ENCODE measurements around the gene YWHAE. TPM values are rescaled to one million over a fixed set of nuclear protein-coding genes. Genes with fewer than 3 reads are reported as not detected.
A peak's percentile ranks its signal among the peaks of the same experiment; 100 is the strongest.
"Not testable (repeated sequence)": the region's sequence is repeated elsewhere in the genome, so short reads cannot be mapped to it uniquely, and the experiment has no call there.

YWHAE gene
- total RNA-seq, 1 donor from 2014 or later = 487 TPM

DNA sequence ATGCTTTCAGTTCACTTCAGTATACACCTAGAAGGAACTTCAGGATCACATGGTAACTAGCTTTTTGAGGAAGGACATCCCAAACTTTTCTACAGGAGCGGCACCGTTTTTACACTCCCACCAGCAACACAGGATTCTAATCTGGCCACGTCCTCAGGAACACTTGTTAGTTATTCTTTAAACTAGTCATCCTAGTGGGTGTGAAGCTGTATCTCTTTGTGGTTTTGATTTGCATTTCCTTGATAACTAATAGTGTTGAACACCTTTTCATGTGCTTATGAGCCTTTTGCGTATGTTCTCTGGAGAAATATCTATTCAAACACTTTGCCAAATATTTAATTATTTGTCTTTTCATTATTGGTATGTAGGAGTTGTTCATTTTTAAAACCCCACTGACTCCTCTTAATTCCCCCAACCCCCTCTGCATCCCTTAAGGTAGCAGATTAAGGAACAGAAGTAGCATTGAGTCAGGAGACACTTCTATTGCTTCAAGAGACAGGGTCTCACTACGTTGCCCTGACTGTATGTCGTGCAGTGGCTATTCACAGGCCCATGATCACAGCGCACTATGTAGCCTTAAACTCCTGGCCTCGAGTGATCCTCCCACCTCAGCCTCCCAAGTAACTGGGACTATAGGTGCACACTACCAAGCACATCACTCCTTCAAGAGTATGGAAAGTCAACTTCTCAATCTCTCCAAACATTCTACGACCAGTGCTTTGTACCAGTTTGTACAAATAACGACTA is 25.4 kb downstream of the YWHAE start:
- no peak for DNase-seq (ENCODE audit: low read depth, low spot score)

DNA sequence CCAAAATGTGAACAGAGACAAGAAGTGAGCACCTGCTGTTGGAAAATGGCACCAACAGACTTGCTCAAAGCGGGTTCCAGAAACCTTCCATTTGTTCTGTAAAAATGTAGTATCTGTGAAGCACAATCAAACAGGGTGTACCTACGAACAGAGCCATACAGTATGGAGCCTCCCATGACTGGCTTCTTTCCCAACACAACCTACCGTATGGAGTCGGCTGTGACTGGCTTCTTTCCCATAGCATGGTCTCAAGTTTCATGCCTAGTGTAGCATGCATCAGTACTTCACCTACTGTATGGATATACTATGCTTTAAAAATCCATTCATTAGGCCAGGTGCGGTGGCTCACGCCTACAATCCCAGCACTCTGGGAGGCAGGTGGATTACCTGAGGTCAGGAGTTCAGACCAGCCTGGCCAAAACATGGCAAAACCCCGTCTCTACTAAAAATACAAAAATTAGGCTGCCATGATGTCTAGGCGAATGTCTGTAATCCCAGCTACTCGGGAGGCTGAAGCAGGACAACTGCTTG is 26.2 kb downstream of the YWHAE start:
- DNase-seq (ENCODE audit: low read depth, low spot score) = no peak

DNA sequence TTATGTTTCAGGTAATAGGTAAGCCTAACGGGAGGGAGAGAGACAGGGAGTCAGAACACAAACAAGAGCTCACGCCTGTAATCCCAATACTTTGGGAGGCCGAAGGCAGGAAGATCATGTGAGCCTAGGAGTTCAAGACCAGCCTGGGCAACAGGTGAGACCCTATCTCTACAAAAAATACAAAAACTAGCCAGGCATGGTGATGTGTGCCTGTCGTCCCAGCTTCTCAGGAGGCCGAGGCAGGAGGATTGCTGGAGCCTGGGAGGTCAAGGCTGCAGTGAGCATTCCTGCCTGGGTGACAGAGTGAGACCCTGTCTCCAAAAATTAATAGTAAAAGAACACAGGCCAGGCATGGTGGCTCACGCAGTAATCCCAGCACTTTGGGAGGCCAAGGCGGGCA is 27.4 kb downstream of the YWHAE start:
- DNase-seq (ENCODE audit: low read depth, low spot score) = no peak

DNA sequence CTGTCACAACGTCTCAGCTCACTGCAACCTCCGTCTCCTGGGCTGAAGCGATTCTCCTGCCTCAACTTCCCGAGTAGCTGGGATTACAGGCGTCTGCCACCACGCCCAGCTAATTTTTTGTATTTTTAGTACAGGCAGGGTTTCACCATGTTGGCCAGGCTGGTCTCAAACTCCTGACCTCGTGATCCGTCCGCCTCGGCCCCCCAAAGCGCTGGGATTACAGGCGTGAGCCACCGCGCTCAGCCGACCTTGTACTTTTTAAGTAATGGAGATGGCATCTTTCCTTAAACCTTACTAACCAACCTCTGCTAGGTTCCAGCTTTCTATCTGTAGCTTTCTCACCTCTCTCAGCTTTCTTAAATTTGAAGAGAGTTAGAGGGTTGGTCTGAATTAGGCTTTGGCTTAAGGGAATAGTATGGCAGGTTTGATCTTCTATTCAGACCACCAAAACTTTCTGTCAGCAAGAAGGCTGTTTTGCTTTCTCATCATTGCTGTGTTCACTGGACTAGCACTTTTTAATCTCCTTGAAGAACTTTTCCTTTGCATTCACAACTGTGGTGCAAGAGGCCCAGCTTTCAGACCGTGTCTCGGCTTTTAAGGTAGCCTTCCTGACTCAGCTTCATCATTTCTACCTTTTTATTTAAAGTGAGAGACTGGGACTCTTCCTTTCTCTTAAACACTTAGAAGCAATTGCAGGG is 28.0 kb downstream of the YWHAE start:
- DNase-seq (ENCODE audit: low read depth, low spot score) = no peak

DNA sequence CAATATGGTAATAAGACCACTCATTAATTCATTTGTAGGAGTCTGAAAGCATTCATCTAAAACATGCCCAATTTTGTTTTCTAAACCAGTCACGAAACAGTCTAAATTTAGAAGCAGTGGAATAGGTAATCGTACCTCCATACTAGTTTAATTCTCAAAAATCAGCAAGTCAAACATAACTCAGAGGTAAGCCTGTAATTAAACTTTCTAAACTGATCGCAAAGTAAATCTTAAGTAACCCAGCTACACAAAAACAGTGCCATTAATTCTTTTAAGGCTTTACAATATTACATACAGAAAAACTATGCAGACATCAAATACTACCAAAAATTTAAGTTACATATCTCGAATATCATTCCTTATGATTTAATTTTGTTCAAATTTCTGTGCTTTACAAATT is 31.4 kb downstream of the YWHAE start:
- no peak for DNase-seq (ENCODE audit: low read depth, low spot score)

DNA sequence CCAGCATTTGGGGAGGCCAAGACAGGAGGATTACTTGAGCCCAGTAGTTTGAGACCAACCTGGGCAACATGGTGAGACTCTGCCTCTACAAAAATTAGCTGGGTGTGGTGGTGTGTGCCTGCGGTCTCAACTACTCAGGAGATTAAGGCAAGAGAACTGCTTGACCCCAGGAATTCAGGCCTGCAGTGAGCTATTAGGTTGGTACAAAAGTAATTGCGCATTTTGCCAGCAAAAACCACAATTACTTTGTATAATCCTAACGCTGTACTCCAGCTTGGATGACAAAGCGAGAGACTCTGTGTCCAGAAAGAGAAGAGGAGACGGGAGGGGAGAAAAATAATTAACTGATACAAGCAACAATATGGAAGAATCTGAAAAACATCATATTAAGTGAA is 32.7 kb downstream of the YWHAE start:
- DNase-seq (ENCODE audit: low read depth, low spot score) = no peak

DNA sequence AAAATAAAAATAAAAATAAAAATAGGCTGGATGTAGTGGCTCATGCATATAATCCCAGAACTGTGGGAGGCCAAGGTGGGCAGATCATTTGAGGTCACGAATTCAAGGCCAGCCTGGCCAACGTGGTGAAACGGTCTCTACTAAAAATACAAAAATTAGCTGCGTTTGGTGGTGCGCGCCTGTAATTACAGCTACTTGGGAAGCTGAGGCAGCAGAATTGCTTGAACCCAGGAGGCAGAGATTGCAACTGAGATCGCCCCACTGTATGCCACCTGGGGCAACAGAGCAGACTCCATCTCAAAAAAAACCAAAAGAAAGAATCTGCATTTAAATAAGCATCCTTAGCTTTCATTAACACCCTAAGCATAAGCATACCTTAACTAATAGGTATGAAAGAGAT is 33.8 kb downstream of the YWHAE start:
- DNase-seq (ENCODE audit: low read depth, low spot score) = no peak

DNA sequence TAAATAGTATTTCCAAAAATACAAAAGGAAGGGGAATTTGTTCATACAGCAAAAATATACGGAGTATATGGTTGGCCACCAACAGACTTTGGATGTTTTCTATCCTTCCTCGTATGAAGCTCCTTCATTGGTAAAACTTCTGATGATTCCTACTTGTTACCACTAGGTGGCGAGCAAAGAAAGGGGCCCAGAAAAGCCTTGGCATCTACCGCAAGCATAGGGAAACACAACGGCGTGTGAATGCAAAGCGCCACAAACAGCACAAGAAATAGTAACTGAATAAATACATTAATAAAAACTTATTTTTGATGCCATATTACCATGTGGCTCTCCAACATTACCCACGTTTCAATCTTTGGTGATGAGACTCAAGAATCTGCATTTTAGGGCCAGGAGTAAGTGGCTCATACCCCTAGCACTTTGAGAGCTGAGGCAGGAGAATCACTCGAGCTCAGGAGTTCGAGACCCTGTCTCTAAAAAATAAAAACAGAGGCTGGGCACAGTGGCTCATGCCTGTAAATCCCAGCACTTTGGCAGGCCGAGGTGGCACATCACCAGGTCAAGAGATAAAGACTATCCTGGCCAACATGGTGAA is 34.5 kb downstream of the YWHAE start:
- peak; percentile 44 for DNase-seq (ENCODE audit: low read depth, low spot score)

DNA sequence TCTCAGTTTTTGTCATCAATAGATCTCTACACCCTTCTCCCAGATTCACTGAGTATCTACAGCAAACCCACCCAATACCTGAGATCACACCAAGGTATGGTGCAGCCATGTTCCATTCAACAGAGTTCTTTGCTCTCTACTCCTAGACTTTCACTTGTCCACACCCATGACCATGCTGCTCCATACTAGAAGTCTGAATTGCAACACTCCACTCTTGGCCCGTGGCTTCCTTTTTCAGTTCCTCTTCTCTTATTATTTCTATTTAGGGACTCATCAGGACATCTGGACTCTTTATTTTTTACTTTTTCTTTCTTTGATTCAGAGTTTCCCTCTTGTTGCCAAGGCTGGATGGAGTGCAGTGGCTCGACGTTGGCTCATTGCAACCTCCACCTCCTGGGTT is 37.1 kb downstream of the YWHAE start:
- no peak for DNase-seq (ENCODE audit: low read depth, low spot score)

DNA sequence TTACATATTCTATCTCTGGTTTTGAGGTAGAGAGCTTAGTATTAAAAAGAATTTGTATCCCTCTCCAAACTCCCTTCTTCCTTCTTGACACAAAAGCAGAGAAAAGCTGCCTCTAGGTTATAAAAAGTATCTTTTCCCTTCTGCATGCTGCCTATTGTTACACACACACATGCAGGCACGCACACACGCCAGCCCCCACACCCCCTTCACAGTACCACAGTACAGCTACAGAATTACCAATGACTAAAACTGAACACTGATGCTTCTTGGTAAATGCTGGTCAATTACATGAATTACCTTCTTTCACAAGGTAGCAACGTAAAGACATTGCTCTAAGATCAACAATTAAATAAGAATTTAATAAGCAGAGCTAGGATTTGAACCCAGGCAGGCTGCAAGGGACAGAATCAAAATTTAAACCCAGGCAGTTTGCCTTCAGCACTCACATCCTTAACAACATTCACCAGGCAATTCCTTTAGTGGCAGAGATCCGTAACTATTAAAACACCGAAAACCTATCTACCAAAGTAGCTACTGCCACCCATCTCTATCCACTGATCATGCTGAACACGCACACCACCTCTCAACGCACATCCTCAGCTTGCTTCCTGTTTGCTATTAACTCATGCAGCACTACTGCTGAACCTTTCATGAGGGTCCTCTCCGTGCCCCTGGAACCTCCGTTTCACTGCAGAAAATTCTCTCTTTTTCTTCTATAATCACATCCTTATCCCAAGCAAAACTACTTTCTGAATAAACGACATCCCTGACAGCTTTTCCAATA is 37.8 kb downstream of the YWHAE start:
- no peak for DNase-seq (ENCODE audit: low read depth, low spot score)

DNA sequence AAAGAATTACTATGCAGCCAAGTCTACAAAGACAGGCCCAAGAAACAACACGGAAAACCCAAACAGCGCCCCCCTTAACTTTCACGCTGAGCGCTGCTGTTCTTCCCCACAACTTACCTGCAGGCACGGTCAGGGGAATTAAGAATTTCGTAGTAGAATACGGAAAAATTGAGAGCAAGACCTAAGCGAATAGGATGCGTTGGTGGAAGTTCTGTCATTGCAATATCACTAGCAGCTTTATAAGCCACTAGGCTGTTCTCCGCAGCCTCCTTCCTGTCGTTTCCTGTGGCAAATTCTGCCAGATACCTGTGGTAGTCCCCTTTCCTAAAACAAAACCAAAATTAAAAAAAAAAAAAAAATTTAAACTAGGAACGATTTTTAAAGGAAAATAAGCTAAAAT is 39.0 kb downstream of the YWHAE start:
- no peak for DNase-seq (ENCODE audit: low read depth, low spot score)

DNA sequence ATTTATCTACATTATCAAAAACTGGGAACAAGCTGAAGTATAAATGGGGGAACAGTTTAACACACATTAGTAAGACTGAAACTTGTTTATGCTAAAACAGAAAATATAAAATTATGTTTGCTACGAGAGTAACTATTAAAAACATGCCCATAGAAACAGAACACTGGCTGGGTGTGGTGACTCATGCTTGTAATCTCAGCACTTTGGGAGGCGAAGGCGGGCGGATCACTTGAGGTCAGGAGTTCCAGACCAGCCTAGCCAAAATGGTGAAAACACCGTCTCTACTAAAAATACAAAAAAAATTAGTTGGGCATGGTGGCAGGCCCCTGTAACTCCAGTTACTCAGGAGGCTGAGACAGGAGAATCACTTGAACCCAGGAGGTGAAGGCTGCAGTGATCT is 39.7 kb downstream of the YWHAE start:
- DNase-seq (ENCODE audit: low read depth, low spot score) = not testable (repeated sequence)

DNA sequence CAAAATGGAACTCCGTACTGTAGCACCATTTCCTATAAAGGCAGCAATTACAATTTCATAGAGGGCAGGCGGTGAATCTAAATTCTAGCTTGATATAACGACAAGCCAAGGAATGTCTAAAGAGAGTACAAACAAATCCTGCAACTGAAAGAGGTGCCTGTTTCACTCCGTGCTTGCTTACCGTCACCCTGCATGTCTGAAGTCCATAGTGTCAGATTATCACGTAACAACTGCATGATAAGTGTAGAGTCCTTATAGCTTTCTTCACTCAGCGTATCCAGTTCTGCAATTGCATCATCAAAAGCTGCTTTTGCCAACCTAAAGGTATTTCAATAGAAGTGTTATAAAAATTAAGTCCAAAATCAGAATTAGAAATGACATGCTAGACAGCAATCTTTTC is 46.0 kb downstream of the YWHAE start:
- DNase-seq (ENCODE audit: low read depth, low spot score) = no peak

DNA sequence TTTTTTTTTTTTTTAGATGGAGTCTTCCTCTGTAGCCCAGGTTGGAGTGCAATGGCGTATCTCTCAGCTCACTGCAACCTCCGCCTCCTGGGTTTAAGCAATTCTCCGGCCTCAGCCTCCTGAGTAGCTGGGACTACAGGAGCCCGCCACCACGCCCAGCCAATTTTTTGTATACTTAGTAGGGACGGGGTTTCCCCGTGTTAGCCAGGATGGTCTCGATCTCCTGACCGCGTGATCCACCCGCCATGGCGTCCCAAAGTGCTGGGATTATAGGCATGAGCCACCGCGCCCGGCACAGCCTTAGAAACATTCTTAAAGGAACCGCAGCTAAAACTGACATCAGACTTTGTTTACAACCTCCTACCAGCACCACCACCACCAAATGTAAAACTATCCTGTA is 47.5 kb downstream of the YWHAE start:
- not testable (repeated sequence) for DNase-seq (ENCODE audit: low read depth, low spot score)

DNA sequence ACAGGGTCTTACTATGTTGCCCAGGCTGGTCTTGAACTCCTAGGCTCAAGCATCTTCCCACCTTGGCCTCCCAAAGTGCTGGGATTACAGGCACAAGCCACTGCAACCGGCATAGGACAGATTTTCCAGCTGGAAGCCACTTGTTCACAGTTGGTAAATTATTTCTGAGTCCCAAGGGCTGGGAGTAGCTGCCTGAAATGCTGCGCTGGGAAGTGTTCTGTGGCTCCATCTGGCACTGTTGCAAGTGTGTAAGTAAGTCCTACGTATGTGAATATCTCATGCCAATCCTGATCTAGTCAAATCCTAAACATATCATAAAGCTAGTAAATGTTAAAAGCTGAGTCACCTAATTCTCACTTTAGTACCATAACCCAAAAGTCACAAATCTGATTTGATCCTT is 48.1 kb downstream of the YWHAE start:
- no peak for DNase-seq (ENCODE audit: low read depth, low spot score)

DNA sequence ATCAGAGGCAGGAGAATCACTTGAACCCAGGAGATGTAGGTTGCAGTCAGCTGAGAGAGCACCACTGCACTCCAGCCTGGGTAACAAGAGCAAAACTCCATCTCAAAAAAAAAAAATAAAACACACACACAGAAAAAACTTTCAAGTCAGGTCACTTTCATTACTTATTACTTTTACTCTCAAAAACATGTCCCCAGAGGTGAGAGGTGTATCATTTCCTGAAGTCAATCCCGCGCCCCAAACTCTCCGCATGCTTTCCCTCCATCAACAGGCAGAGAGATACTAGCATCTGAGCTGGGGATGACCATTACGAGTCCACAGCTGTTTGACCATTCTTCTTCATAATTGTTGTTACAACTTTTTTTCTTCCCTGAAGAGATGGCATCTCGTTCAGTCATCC is 48.7 kb downstream of the YWHAE start:
- DNase-seq (ENCODE audit: low read depth, low spot score) = no peak

DNA sequence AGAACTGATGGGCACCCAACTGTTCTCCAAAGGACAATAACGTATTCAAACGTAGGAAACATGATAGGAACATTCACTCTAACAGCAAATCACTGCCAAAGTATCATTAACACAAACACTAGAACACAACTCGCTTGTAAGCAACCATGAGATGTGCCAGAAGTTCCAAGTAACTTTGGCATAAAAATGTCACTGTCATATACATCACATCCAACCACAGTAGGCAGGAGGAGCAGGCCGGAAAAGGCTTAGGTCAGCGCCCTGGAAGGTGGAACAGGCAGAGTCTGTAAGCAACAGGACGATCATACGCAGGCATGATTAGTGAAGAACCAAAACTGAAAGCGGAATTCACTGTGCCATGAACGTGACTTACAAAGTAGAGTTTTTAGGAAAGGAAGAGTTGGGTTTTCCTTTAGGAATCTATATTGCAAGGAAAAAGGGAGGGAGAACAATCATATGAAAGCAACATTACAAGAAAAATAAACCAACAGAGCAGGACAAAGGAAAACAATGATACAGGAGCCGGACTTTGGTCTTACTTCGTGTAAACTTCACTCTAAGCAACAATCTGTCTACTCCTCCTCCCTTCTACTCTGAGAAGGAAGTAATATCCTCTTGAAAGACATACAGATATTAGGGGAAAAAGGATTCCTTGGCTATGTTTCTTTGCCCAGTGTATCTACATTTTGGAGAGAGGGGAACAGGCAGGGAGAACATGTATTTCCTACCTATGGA is 52.3 kb downstream of the YWHAE start:
- DNase-seq (ENCODE audit: low read depth, low spot score) = peak; percentile 33

DNA sequence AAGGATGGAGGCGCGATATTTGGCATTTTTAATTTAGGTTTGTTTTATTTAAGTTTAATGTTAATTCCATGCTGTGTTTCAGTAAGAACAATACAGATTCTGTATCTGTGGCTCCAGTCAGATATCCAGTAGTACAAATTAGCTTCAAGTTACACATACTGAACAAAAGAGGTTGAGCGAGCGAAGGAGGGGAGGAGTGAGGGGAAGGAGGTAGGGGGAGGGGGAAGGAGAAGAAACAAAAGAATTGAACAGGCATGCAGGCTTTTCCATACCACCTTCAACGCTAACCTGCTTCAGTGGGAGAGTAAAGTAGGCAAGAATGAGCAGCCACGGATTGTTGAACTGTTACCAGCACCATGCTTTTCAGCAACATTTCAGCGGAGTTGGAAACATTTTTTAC is 55.5 kb downstream of the YWHAE start:
- no peak for DNase-seq (ENCODE audit: low read depth, low spot score)

DNA sequence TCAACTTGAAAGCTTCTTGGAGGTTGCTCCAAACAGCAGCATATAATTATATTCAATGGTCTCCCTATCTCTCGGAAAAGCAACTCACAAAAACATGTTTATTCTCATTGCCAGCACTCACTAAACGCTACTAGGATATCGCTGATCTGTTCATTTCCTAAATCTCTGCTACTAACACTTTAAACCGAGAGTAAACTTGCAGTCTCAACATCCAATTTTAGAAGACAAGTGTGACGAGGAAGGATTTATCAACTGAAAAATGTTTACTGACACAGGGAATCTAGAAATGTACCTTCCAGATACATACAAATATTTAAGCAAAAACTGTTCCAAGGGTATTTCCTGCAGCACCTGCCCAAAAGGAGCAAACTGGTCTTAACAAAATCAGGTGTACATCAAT is 56.5 kb downstream of the YWHAE start:
- DNase-seq (ENCODE audit: low read depth, low spot score) = no peak

DNA sequence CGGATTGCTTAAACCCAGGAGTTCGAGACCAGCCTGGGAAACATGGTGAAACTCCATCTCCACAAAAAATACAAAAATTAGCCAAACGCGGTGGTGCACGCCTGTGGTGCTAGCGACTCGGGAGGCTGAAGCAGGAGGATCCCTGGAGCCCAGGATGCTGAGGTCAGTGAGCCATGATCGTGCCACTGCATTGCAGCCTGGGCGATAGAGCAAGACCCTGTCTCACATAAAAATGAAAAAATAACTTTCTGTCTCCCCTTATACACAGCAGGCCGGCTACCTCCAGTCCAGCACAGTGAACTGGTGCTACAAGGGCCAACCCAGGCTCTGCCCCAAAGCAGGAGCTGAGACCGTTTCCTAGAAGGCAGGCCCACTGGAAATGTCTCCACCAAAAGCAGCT is 59.7 kb downstream of the YWHAE start:
- no peak for DNase-seq (ENCODE audit: low read depth, low spot score)

DNA sequence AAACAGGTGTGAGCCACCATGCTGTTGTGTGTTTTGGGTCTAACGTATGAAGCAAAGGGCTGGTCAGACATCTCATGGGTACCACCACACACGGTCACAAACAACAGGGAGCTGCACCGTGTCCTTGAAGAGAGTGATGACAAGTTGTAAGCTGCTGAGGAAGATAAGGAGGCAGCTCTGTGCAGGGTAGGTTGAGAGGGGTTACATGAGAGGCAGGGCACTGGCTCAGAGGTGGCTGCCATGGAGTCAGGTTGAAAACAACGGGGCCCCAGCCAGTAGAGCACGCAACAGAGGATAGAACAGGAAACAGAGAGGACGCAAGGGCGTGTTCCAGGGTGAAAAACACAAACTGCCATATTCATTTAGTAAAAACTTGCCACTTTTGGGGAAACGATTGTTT is 68.3 kb downstream of the YWHAE start:
- DNase-seq (ENCODE audit: low read depth, low spot score) = no peak
